Measurements from ENCODE around the gene PCDHB13. TPM values are rescaled to one million over a fixed set of nuclear protein-coding genes. Genes with fewer than 3 reads are reported as not detected.

The PCDHB13 gene
- total and polyA plus RNA-seq, 5 donors from 2014 or later, result 0.05 TPM; not detected in 4

DNA sequence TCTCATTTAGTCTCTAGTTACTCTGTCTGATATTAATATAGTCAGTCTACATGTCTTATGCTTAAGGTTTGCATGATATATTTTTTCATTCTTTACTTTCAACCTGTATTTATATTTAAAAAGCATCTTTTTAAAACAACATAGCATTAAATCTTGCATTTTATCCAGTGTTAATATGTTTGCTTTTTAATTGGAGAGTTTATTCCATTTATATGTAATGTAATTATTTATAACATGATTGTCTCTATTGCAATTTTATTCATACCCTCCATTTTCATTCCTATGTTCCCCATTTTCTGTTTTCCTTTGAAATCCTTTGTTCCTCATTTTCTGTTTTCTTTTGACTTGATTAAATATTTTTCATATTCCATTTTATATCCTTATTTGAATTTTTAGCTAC is 44.7 kb downstream of the PCDHB13 start:
- Mint-ChIP-seq H3K4me1 (peaks cover 0 to 4% (median 0%) of the 10 kb centered on the region in 4 donors), H3K9me3 (peaks cover 0 to 79% (median 38%) of the 10 kb centered on the region in 7 donors), H3K27ac (no peak overlapping the region), H3K36me3 (peaks cover 3% of the 10 kb centered on the region), H3K27me3 (no peaks in the 10 kb centered on the region), H3K4me3 (no peak overlapping the region)
- no peak for ATAC-seq (ENCODE audit: low read depth in 2 of 2)
- peaks cover 78 to 96% of the 10 kb centered on the region in 2 experiments for H3K9me3 ChIP-seq (ENCODE audit: control insufficient read depth in 2 of 2, low read length in 2 of 2)
- no peak overlapping the region for H3K27ac ChIP-seq (ENCODE audit: insufficient read depth, low read length, poor library complexity, severe bottlenecking)
- no peaks in the 10 kb centered on the region for H3K27me3 ChIP-seq (ENCODE audit: control insufficient read depth, insufficient read depth, low read length)
- no peak overlapping the region for H3K4me3 ChIP-seq (ENCODE audit: low read depth, low read length)
- no peaks in the 10 kb centered on the region for H3K4me1 ChIP-seq (ENCODE audit: control insufficient read depth, insufficient read depth, low read length, poor library complexity, severe bottlenecking)
- DNase-seq, result no peak
- H3K36me3 ChIP-seq (ENCODE audit: control insufficient read depth, insufficient read depth, low read length), result no peaks in the 10 kb centered on the region

DNA sequence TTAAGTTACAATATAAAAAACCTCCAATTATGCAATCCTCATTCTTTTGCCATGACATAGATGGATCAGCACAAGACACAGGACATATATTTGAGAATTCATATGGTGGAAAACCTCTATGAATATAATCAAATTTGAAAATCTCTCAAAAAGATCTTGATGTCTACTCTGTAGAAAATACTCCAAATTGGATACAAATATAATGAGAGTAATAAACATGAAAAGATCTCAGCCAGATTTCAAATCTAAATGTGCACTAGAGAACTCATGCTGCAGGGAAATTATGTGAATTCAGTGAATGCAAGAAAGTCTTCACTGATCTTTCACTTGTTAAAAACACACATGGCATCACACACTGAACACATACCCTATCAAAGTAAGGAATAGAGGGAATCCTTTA is 45.2 kb downstream of the PCDHB13 start:
- H3K4me1 Mint-ChIP-seq, result peaks cover 0 to 4% (median 0%) of the 10 kb centered on the region in 4 donors
- no peak overlapping the region for H3K27ac Mint-ChIP-seq
- peaks cover 80 to 96% of the 10 kb centered on the region in 2 experiments for H3K9me3 ChIP-seq (ENCODE audit: control insufficient read depth in 2 of 2, low read length in 2 of 2)
- H3K27me3 Mint-ChIP-seq, result no peaks in the 10 kb centered on the region
- H3K27ac ChIP-seq (ENCODE audit: insufficient read depth, low read length, poor library complexity, severe bottlenecking), result no peak overlapping the region
- H3K9me3 Mint-ChIP-seq, result peaks cover 2 to 79% (median 38%) of the 10 kb centered on the region in 7 donors
- no peak overlapping the region for H3K4me3 Mint-ChIP-seq
- no peaks in the 10 kb centered on the region for H3K36me3 ChIP-seq (ENCODE audit: control insufficient read depth, insufficient read depth, low read length)
- DNase-seq (no peak), ATAC-seq (ENCODE audit: low read depth in 2 of 2) (no peak)
- no peaks in the 10 kb centered on the region for H3K4me1 ChIP-seq (ENCODE audit: control insufficient read depth, insufficient read depth, low read length, poor library complexity, severe bottlenecking)
- peaks cover 3% of the 10 kb centered on the region for H3K36me3 Mint-ChIP-seq
- H3K4me3 ChIP-seq (ENCODE audit: low read depth, low read length), result no peak overlapping the region
- H3K27me3 ChIP-seq (ENCODE audit: control insufficient read depth, insufficient read depth, low read length), result no peaks in the 10 kb centered on the region

DNA sequence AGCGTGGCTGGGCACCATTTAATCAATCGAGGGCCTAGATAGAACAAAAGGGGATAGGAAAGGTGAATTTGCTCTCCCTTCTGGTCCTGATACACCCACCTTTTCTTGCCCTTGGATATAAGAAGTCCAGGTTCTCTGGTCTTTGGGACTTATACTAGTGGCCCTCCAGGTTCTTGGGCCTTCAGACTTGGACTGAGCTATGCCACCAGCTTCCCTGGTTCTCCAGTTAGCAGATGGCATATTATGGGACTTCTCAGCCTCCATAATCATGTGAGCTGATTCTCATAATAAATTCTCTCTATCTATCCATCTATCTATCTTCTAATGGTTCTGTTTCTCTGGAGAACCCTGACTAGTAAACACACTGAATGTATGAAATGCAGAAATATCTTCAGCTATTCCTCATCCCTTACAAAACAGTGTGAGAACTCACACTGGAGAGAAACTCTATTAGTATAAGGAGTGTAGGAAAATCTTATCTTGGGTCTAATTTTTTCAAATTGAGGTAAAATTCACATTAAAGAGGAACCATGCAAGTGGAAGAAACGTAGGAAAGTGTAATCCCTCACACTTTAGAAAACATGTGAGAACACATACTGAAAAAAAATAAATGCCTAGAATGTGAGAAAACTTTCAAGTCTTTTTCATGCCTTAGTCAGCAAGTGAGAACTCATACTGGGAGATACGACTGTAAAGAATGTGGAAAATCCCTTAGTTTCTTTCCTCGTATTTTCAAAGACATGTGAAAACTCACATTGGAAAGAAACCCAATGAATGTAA is 46.9 kb downstream of the PCDHB13 start:
- Mint-ChIP-seq H3K27me3 (no peaks in the 10 kb centered on the region), H3K9me3 (peaks cover 2 to 73% (median 31%) of the 10 kb centered on the region in 7 donors)

DNA sequence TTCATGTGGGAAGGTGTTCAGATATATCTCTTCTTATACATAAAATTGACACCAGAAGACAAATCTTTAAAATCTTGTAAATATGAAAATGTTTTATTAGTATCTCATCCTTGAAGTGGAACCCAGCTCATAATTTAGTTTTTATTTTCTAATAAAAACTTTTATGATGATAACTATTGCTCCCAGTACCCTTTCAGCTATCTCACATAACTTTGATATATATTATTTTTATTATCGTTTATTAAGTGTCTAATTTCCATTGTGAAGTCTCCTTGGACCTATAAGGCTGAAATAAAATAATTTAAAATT is 47.5 kb downstream of the PCDHB13 start:
- H3K4me1 Mint-ChIP-seq, result no peaks in the 10 kb centered on the region
- H3K4me3 Mint-ChIP-seq, result no peak overlapping the region
- H3K4me3 ChIP-seq (ENCODE audit: low read depth, low read length), result no peak overlapping the region
- peaks cover 83 to 95% of the 10 kb centered on the region in 2 experiments for H3K9me3 ChIP-seq (ENCODE audit: control insufficient read depth in 2 of 2, low read length in 2 of 2)
- H3K36me3 Mint-ChIP-seq, result peaks cover 6% of the 10 kb centered on the region
- H3K27me3 ChIP-seq (ENCODE audit: control insufficient read depth, insufficient read depth, low read length), result no peaks in the 10 kb centered on the region
- DNase-seq (no peak), ATAC-seq (ENCODE audit: low read depth in 2 of 2) (no peak)
- H3K4me1 ChIP-seq (ENCODE audit: control insufficient read depth, insufficient read depth, low read length, poor library complexity, severe bottlenecking), result no peaks in the 10 kb centered on the region
- no peaks in the 10 kb centered on the region for H3K36me3 ChIP-seq (ENCODE audit: control insufficient read depth, insufficient read depth, low read length)
- H3K27ac ChIP-seq (ENCODE audit: insufficient read depth, low read length, poor library complexity, severe bottlenecking), result no peak overlapping the region
- H3K9me3 Mint-ChIP-seq, result peaks cover 2 to 73% (median 29%) of the 10 kb centered on the region in 7 donors
- H3K27me3 Mint-ChIP-seq, result no peaks in the 10 kb centered on the region
- no peak overlapping the region for H3K27ac Mint-ChIP-seq

More for the DNA sequence above, 46.9 kb downstream of the PCDHB13 start:
- no peaks in the 10 kb centered on the region for H3K36me3 ChIP-seq (ENCODE audit: control insufficient read depth, insufficient read depth, low read length)
- H3K4me1 ChIP-seq (ENCODE audit: control insufficient read depth, insufficient read depth, low read length, poor library complexity, severe bottlenecking), result no peaks in the 10 kb centered on the region
- H3K4me3 ChIP-seq (ENCODE audit: low read depth, low read length), result no peak overlapping the region
- Mint-ChIP-seq H3K27ac (no peak overlapping the region), H3K4me3 (no peak overlapping the region), H3K4me1 (no peaks in the 10 kb centered on the region), H3K36me3 (peaks cover 4% of the 10 kb centered on the region)
- DNase-seq, result no peak
- H3K9me3 ChIP-seq (ENCODE audit: control insufficient read depth in 2 of 2, low read length in 2 of 2), result peaks cover 80 to 95% of the 10 kb centered on the region in 2 experiments
- no peak overlapping the region for H3K27ac ChIP-seq (ENCODE audit: insufficient read depth, low read length, poor library complexity, severe bottlenecking)
- ATAC-seq (ENCODE audit: low read depth in 2 of 2), result no peak
- no peaks in the 10 kb centered on the region for H3K27me3 ChIP-seq (ENCODE audit: control insufficient read depth, insufficient read depth, low read length)

Other genes with a start within 250 kb of the PCDHB13 start
Only the 30 nearest of the 37 such genes appear.
- gene PCDHB1, start 162.5 kb upstream of the PCDHB13 start, total RNA-seq, result not detected
- not detected for gene PCDHB1, start 162.5 kb upstream of the PCDHB13 start, polyA plus RNA-seq
- not detected for gene PCDHB2, start 119.3 kb upstream of the PCDHB13 start, total RNA-seq
- not detected for gene PCDHB2, start 119.3 kb upstream of the PCDHB13 start, polyA plus RNA-seq
- not detected for gene PCDHB3, start 113.4 kb upstream of the PCDHB13 start, total RNA-seq
- not detected for gene PCDHB3, start 113.4 kb upstream of the PCDHB13 start, polyA plus RNA-seq
- not detected for gene PCDHB4, start 92.1 kb upstream of the PCDHB13 start, total RNA-seq
- not detected for gene PCDHB4, start 92.1 kb upstream of the PCDHB13 start, polyA plus RNA-seq
- not detected for gene PCDHB5, start 78.7 kb upstream of the PCDHB13 start, total RNA-seq
- gene PCDHB5, start 78.7 kb upstream of the PCDHB13 start, polyA plus RNA-seq, result under 1 TPM in 1 of 4 donors, not detected in 3; 0.19 TPM
- not detected for gene PCDHB6, start 63.9 kb upstream of the PCDHB13 start, total RNA-seq
- not detected for gene PCDHB6, start 63.9 kb upstream of the PCDHB13 start, polyA plus RNA-seq
- gene PCDHB7, start 41.3 kb upstream of the PCDHB13 start, total RNA-seq, result not detected
- not detected for gene PCDHB7, start 41.3 kb upstream of the PCDHB13 start, polyA plus RNA-seq
- not detected for gene PCDHB8, start 36.1 kb upstream of the PCDHB13 start, total RNA-seq
- not detected for gene PCDHB8, start 36.1 kb upstream of the PCDHB13 start, polyA plus RNA-seq
- gene PCDHB16, start 31.5 kb upstream of the PCDHB13 start, total RNA-seq, result not detected
- not detected for gene PCDHB16, start 31.5 kb upstream of the PCDHB13 start, polyA plus RNA-seq
- 0.07 TPM for gene PCDHB9, start 26.8 kb upstream of the PCDHB13 start, total RNA-seq
- not detected for gene PCDHB9, start 26.8 kb upstream of the PCDHB13 start, polyA plus RNA-seq
- not detected for gene PCDHB10, start 21.6 kb upstream of the PCDHB13 start, total RNA-seq
- not detected for gene PCDHB10, start 21.6 kb upstream of the PCDHB13 start, polyA plus RNA-seq
- not detected for gene PCDHB11, start 14.3 kb upstream of the PCDHB13 start, total RNA-seq
- gene PCDHB11, start 14.3 kb upstream of the PCDHB13 start, polyA plus RNA-seq, result not detected
- not detected for gene PCDHB12, start 5.2 kb upstream of the PCDHB13 start, total RNA-seq
- gene PCDHB12, start 5.2 kb upstream of the PCDHB13 start, polyA plus RNA-seq, result not detected
- not detected for gene PCDHB14, start 9.4 kb downstream of the PCDHB13 start, total RNA-seq
- not detected for gene PCDHB14, start 9.4 kb downstream of the PCDHB13 start, polyA plus RNA-seq
- not detected for gene PCDHB15, start 31.5 kb downstream of the PCDHB13 start, total RNA-seq
- gene PCDHB15, start 31.5 kb downstream of the PCDHB13 start, polyA plus RNA-seq, result not detected
- 0.74 TPM for gene SLC25A2, start 90.1 kb downstream of the PCDHB13 start, total RNA-seq
- gene SLC25A2, start 90.1 kb downstream of the PCDHB13 start, polyA plus RNA-seq, result under 1 TPM in 1 of 4 donors, not detected in 3; 0.12 TPM
- gene TAF7, start 106.9 kb downstream of the PCDHB13 start, total RNA-seq, result 76.6 TPM
- gene TAF7, start 106.9 kb downstream of the PCDHB13 start, polyA plus RNA-seq, result 100 to 1,000 TPM; 172 to 235 (median 200) TPM
- gene PCDHGA1, start 116.6 kb downstream of the PCDHB13 start, total RNA-seq, result 0.10 TPM
- gene PCDHGA1, start 116.6 kb downstream of the PCDHB13 start, polyA plus RNA-seq, result under 1 TPM in 1 of 4 donors, not detected in 3; 0.06 TPM
- not detected for gene PCDHGA2, start 124.8 kb downstream of the PCDHB13 start, total RNA-seq
- not detected for gene PCDHGA2, start 124.8 kb downstream of the PCDHB13 start, polyA plus RNA-seq
- not detected for gene PCDHGA3, start 129.9 kb downstream of the PCDHB13 start, total RNA-seq
- not detected for gene PCDHGA3, start 129.9 kb downstream of the PCDHB13 start, polyA plus RNA-seq
- not detected for gene PCDHGB1, start 136.2 kb downstream of the PCDHB13 start, total RNA-seq
- not detected for gene PCDHGB1, start 136.2 kb downstream of the PCDHB13 start, polyA plus RNA-seq
- gene PCDHGA4, start 141.1 kb downstream of the PCDHB13 start, total RNA-seq, result not detected
- gene PCDHGA4, start 141.1 kb downstream of the PCDHB13 start, polyA plus RNA-seq, result not detected
- gene PCDHGB2, start 146.1 kb downstream of the PCDHB13 start, total RNA-seq, result 0.20 TPM
- under 1 TPM in 1 of 4 donors, not detected in 3; 0.54 TPM for gene PCDHGB2, start 146.1 kb downstream of the PCDHB13 start, polyA plus RNA-seq
- gene PCDHGA5, start 150.2 kb downstream of the PCDHB13 start, total RNA-seq, result not detected
- gene PCDHGA5, start 150.2 kb downstream of the PCDHB13 start, polyA plus RNA-seq, result under 1 TPM in 1 of 4 donors, not detected in 3; 0.08 TPM
- gene PCDHGB3, start 156.3 kb downstream of the PCDHB13 start, total RNA-seq, result 0.20 TPM
- gene PCDHGB3, start 156.3 kb downstream of the PCDHB13 start, polyA plus RNA-seq, result not detected
- gene PCDHGA6, start 160.0 kb downstream of the PCDHB13 start, total RNA-seq, result not detected
- not detected for gene PCDHGA6, start 160.0 kb downstream of the PCDHB13 start, polyA plus RNA-seq
- not detected for gene PCDHGA7, start 168.8 kb downstream of the PCDHB13 start, total RNA-seq
- gene PCDHGA7, start 168.8 kb downstream of the PCDHB13 start, polyA plus RNA-seq, result under 1 TPM in 1 of 4 donors, not detected in 3; 0.09 TPM
- gene PCDHGB4, start 173.8 kb downstream of the PCDHB13 start, total RNA-seq, result not detected
- under 1 TPM in 1 of 4 donors, not detected in 3; 0.22 TPM for gene PCDHGB4, start 173.8 kb downstream of the PCDHB13 start, polyA plus RNA-seq
- not detected for gene PCDHGA8, start 178.7 kb downstream of the PCDHB13 start, total RNA-seq
- gene PCDHGA8, start 178.7 kb downstream of the PCDHB13 start, polyA plus RNA-seq, result under 1 TPM in 1 of 4 donors, not detected in 3; 0.10 TPM
- not detected for gene PCDHGB5, start 184.0 kb downstream of the PCDHB13 start, total RNA-seq
- gene PCDHGB5, start 184.0 kb downstream of the PCDHB13 start, polyA plus RNA-seq, result under 1 TPM in 2 of 4 donors, not detected in 2; 0.17 to 0.27 TPM